Fibroblast of skin of right biceps (primary cell): ENCODE measurements around the gene DFFA.
A peak's percentile ranks its signal among the peaks of the same experiment; 100 is the strongest.
"Not testable (repeated sequence)": the region's sequence is repeated elsewhere in the genome, so short reads cannot be mapped to it uniquely, and the experiment has no call there.

Experiments used
- DNase-seq: peaks from one replicate; pipeline ENCODE4 v3.0.0-alpha.2; 2013

The DFFA gene

GRCh38 chr1:10425826-10426534 lies 46.3 kb downstream of the DFFA start:
- not testable (repeated sequence) for DNase-seq

- no peak for DNase-seq
These were observed 47.7 kb downstream of the DFFA start for GRCh38 chr1:10424651-10425050.

- peak; percentile 19 for DNase-seq
These were observed 48.3 kb downstream of the DFFA start for GRCh38 chr1:10424034-10424433.

- DNase-seq = no peak
These were observed 50.7 kb downstream of the DFFA start for GRCh38 chr1:10421637-10422036.

- DNase-seq = no peak
These were observed 53.0 kb downstream of the DFFA start for GRCh38 chr1:10419351-10419750.

- DNase-seq = not testable (repeated sequence)
These were observed 53.6 kb downstream of the DFFA start for GRCh38 chr1:10418741-10419140.

- not testable (repeated sequence) for DNase-seq
These were observed 56.4 kb downstream of the DFFA start for GRCh38 chr1:10415967-10416366.

GRCh38 chr1:10415211-10415930 lies 57.0 kb downstream of the DFFA start:
- DNase-seq = peak; percentile 75

GRCh38 chr1:10407201-10407600 lies 65.1 kb downstream of the DFFA start:
- DNase-seq = no peak
